Measurements from ENCODE around the gene SSTR3. TPM values are rescaled to one million over a fixed set of nuclear protein-coding genes. Genes with fewer than 3 reads are reported as not detected.

Gene SSTR3
- total and polyA plus RNA-seq, 2 donors (not counting 1 experiment from before 2014, with no cell fraction given) = 0.64 to 0.98 TPM

DNA sequence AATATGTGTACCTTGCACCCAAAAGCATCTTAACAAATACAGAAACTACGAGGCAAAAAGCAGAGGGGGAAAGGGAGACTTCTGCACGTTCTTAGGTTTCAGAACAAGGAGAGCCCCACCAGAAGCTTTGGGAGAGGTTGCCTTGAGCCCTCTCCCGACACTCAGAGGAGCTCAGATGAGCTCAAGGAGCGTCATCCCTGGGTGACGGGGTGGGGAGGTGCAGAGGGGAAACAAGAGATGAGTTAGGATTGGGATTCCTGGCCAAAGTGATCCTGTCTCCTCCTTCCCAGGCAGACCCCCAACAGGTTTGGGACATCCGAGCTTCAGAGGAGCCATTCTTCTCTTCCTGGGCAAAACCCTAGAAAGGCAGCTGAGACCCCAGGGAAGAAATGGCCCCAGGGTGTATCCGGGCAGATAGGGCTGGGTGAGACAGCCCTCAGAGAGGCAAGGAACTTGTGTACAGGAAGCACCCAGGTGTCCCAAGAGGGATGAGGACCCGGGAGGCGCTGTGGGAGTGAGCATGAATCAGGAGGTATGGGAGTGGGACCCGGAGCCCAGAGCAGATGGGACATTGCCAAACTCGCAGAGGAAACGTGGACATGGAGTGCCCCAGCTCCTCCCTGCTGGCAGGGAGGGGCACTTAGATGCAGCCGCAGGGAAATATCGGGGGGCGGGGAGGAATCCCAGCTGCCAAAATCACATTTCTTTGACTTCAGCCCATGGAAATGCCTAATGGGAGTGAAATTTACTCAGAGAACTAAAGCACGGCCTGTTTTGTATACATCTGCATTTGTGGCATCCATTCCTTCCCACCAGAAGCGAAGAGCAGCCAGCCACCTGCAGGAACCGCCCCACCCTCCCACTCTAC lies 36.6 kb downstream of the SSTR3 start:
- TF ChIP-seq, protein P1, sequence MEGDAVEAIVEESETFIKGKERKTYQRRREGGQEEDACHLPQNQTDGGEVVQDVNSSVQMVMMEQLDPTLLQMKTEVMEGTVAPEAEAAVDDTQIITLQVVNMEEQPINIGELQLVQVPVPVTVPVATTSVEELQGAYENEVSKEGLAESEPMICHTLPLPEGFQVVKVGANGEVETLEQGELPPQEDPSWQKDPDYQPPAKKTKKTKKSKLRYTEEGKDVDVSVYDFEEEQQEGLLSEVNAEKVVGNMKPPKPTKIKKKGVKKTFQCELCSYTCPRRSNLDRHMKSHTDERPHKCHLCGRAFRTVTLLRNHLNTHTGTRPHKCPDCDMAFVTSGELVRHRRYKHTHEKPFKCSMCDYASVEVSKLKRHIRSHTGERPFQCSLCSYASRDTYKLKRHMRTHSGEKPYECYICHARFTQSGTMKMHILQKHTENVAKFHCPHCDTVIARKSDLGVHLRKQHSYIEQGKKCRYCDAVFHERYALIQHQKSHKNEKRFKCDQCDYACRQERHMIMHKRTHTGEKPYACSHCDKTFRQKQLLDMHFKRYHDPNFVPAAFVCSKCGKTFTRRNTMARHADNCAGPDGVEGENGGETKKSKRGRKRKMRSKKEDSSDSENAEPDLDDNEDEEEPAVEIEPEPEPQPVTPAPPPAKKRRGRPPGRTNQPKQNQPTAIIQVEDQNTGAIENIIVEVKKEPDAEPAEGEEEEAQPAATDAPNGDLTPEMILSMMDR (IDR thresholded peaks at IDR 0.05) = no peak
- Histone ChIP-seq H3K36me3 (replicated peaks in 1 of 2; ENCODE audit: control extremely low read depth in 1 of 2, control insufficient read depth in 1 of 2, extremely low read depth in 1 of 2, insufficient read depth in 2 of 2, low read length in 1 of 2) (no peaks in the 10 kb centered on the region), H3K27ac (ENCODE audit: low read length in 2 of 2) (no peak overlapping the region), H4K20me1 (ENCODE audit: control insufficient read depth, insufficient read depth, low read length, poor library complexity, severe bottlenecking) (no peaks in the 10 kb centered on the region), H3K79me2 (ENCODE audit: control insufficient read depth, insufficient read depth, low read length) (no peaks in the 10 kb centered on the region), H3K27me3 (replicated peaks in 1 of 4; ENCODE audit: control extremely low read depth in 1 of 4, control insufficient read depth in 3 of 4, insufficient read depth in 4 of 4, low read length in 3 of 4) (peaks cover 0 to 19% (median 0%) of the 10 kb centered on the region in 4 experiments), H2AFZ (ENCODE audit: insufficient read depth, low read depth, low read length, poor library complexity, severe bottlenecking) (no peak overlapping the region), H3K9ac (ENCODE audit: low read length) (no peak overlapping the region), H3K9me3 (ENCODE audit: control extremely low read depth in 1 of 3, control insufficient read depth in 2 of 3, insufficient read depth in 1 of 3, low read length in 2 of 3) (peaks cover 0 to 5% (median 0%) of the 10 kb centered on the region in 3 donors), H3K4me2 (replicated peaks; ENCODE audit: low read depth, low read length, poor library complexity, severe bottlenecking) (peak overlapping the region; percentile 73), H3K4me1 (ENCODE audit: control insufficient read depth in 2 of 2, insufficient read depth in 2 of 2, low read length in 2 of 2) (peaks cover 11 to 15% of the 10 kb centered on the region in 2 donors), H3K4me3 (ENCODE audit: control extremely low read depth in 1 of 5, extremely low read depth in 1 of 5, insufficient read depth in 1 of 5, low read depth in 2 of 5, low read length in 4 of 5) (no peak overlapping the region)
- ChIA-PET POLR2A (no interaction called here), CTCF (interaction anchor here (0.6 kb wide), 1 partner anchor 289 kb away, joined by 4 read pairs; no protein-coding TSS in a partner anchor)
- H3K9me3 Mint-ChIP-seq (ENCODE audit: insufficient read depth) = no peaks in the 10 kb centered on the region
- 84% methylated on average over 16 of the region's 18 CpGs for WGBS (ENCODE audit: insufficient coverage)
- ATAC-seq (ENCODE audit: low read depth) (no peak), DNase-seq (no peak)
- H3K4me1 Mint-ChIP-seq = peaks cover 13% of the 10 kb centered on the region
- H3K27me3 Mint-ChIP-seq = peaks cover 30% of the 10 kb centered on the region
- intact Hi-C loops (cut with micrococcal nuclease) = no loop called here
- no peak overlapping the region for H3K4me3 Mint-ChIP-seq
- no peak overlapping the region for H3K27ac Mint-ChIP-seq

DNA sequence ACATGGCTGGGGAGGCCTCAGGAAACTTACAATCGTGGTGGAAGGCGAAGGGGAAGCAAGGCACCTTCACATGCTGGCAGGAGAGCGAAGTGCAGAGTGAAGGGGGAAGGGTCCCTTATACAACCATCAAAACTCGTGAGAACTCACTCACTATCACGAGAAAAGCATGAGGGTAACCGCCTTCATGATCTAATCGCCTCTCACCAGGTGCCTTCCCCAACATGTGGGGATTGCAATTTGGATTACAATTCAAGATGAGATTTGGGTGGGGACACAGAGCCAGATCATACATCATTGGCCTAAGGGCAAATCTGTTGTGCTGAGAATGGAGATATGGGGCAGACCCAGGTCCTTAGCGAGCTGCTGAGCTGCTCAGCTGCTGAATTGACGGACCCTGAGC lies 37.3 kb downstream of the SSTR3 start:
- peaks cover 11 to 15% of the 10 kb centered on the region in 2 donors for H3K4me1 ChIP-seq (ENCODE audit: control insufficient read depth in 2 of 2, insufficient read depth in 2 of 2, low read length in 2 of 2)
- ATAC-seq (ENCODE audit: low read depth) (no peak), DNase-seq (no peak)
- H3K36me3 ChIP-seq (replicated peaks in 1 of 2; ENCODE audit: control extremely low read depth in 1 of 2, control insufficient read depth in 1 of 2, extremely low read depth in 1 of 2, insufficient read depth in 2 of 2, low read length in 1 of 2) = no peaks in the 10 kb centered on the region
- CTCF ChIA-PET = interaction anchor here (0.6 to 1.1 kb wide), 2 partner anchors 12 to 289 kb away, joined by 3 to 4 read pairs; no protein-coding TSS in a partner anchor
- intact Hi-C loops (cut with micrococcal nuclease) = no loop called here
- H3K27ac Mint-ChIP-seq = no peak overlapping the region
- H3K27me3 Mint-ChIP-seq = peaks cover 30% of the 10 kb centered on the region
- no peaks in the 10 kb centered on the region for H3K9me3 Mint-ChIP-seq (ENCODE audit: insufficient read depth)
- H3K4me3 Mint-ChIP-seq = no peak overlapping the region
- H3K9me3 ChIP-seq (ENCODE audit: control extremely low read depth in 1 of 3, control insufficient read depth in 2 of 3, insufficient read depth in 1 of 3, low read length in 2 of 3) = peaks cover 0 to 5% (median 0%) of the 10 kb centered on the region in 3 donors
- H3K27ac ChIP-seq (ENCODE audit: low read length in 2 of 2) = no peak overlapping the region
- H3K4me1 Mint-ChIP-seq = peaks cover 13% of the 10 kb centered on the region
- TF ChIP-seq, protein P1 (IDR thresholded peaks at IDR 0.05) = no peak
- TF ChIP-seq EZH2 (IDR thresholded peaks at IDR 0.05; ENCODE audit: borderline replicate concordance, insufficient read depth, low read depth, low read length, poor library complexity, severe bottlenecking) = no peak
- H4K20me1 ChIP-seq (ENCODE audit: control insufficient read depth, insufficient read depth, low read length, poor library complexity, severe bottlenecking) = no peaks in the 10 kb centered on the region
- no peak overlapping the region for H3K4me3 ChIP-seq (ENCODE audit: control extremely low read depth in 1 of 5, extremely low read depth in 1 of 5, insufficient read depth in 1 of 5, low read depth in 2 of 5, low read length in 4 of 5)
- POLR2A ChIA-PET = no interaction called here
- no peaks in the 10 kb centered on the region for H3K79me2 ChIP-seq (ENCODE audit: control insufficient read depth, insufficient read depth, low read length)
- no peak overlapping the region for H3K9ac ChIP-seq (ENCODE audit: low read length)
- WGBS (ENCODE audit: insufficient coverage) = 96% methylated on average over 3 of the region's 9 CpGs
- H2AFZ ChIP-seq (ENCODE audit: insufficient read depth, low read depth, low read length, poor library complexity, severe bottlenecking) = no peak overlapping the region
- H3K4me2 ChIP-seq (replicated peaks; ENCODE audit: low read depth, low read length, poor library complexity, severe bottlenecking) = no peak overlapping the region
- peaks cover 0 to 19% (median 0%) of the 10 kb centered on the region in 4 experiments for H3K27me3 ChIP-seq (replicated peaks in 1 of 4; ENCODE audit: control extremely low read depth in 1 of 4, control insufficient read depth in 3 of 4, insufficient read depth in 4 of 4, low read length in 3 of 4)

Measured in B cell (primary cell).